Activated CD4-positive, alpha-beta memory T cell treated with anti-CD3 and anti-CD28 coated beads for 36 hours (primary cell): ENCODE data around the gene FTCD. TPM values are rescaled to one million over a fixed set of nuclear protein-coding genes. Genes with fewer than 3 reads are reported as not detected.

Experiments used
- CTCF ChIA-PET: fragments of 350-600 bp; sonication (Branson Sonifier 250); formaldehyde crosslinking; loops from one replicate; lab custom pipeline; 2021; ENCODE audit warnings: antibody characterized with exemption, inconsistent platforms; lab: Charles Lee
- POLR2A ChIA-PET: fragments of 350-600 bp; sonication (Branson Sonifier 250); formaldehyde crosslinking; loops from one replicate; lab custom pipeline; 2021; ENCODE audit warnings: antibody characterized with exemption; lab: Charles Lee
- DNase-seq: peaks from one replicate; pipeline ENCODE4 v3.0.0-alpha.2; 2020
- H3K27ac Mint-ChIP-seq: one replicate; pipeline ENCODE4 v1.8.0; 2021; ENCODE audit warnings: mixed read lengths
- H3K27me3 Mint-ChIP-seq: one replicate; pipeline ENCODE4 v1.8.0; 2021; ENCODE audit warnings: mixed read lengths
- H3K36me3 Mint-ChIP-seq: one replicate; pipeline ENCODE4 v1.8.0; 2021; ENCODE audit warnings: mixed read lengths
- H3K4me1 Mint-ChIP-seq: one replicate; pipeline ENCODE4 v1.8.0; 2021; ENCODE audit warnings: low read depth, mixed read lengths
- H3K4me3 Mint-ChIP-seq: one replicate; pipeline ENCODE4 v1.8.0; 2021; ENCODE audit warnings: mild to moderate bottlenecking, mixed read lengths
- H3K9me3 Mint-ChIP-seq: one replicate; pipeline ENCODE4 v1.8.0; 2021; ENCODE audit warnings: mixed read lengths
- intact Hi-C: fragments of 100-400 bp; cut with micrococcal nuclease; formaldehyde crosslinking; loops from one replicate; pipeline ENCODE4 v1.15.1; 2023
- total RNA-seq, 2 experiments: library from RNA; stranded (reverse); gene quantifications; one replicate each; pipeline ENCODE4 v1.2.3, GENCODE V29; 2021

Gene FTCD
- total RNA-seq, 2 experiments from 2014 or later: 0.22 TPM; not detected in 1

- intact Hi-C loops: no loop called here
- H3K27ac Mint-ChIP-seq: no peak overlapping the region
- ChIA-PET POLR2A (no interaction called here), CTCF (no interaction called here)
- H3K9me3 Mint-ChIP-seq: no peaks in the 10 kb centered on the region
- H3K4me1 Mint-ChIP-seq: no peaks in the 10 kb centered on the region
- H3K4me3 Mint-ChIP-seq: no peak overlapping the region
- no peaks in the 10 kb centered on the region for H3K27me3 Mint-ChIP-seq
- DNase-seq: no peak
- no peaks in the 10 kb centered on the region for H3K36me3 Mint-ChIP-seq
Measured at GRCh38 chr21:46131838-46132651, 23.3 kb downstream of the FTCD start.

DNA sequence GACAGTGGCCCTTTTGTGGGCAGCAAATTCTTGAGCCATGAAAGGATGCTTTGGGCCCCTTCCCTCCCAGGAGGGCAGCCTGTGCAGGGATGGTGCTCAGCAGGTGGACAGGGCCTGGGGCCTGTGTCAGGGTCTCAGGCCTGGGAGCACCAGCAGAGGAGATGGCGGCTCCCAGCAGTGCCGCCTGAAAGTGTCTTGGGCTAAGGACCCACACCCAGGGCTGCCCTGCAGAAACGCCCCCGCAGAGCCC lies 23.9 kb downstream of the FTCD start:
- DNase-seq: no peak
- intact Hi-C loops: no loop called here
- H3K9me3 Mint-ChIP-seq: no peaks in the 10 kb centered on the region
- no peak overlapping the region for H3K27ac Mint-ChIP-seq
- no peaks in the 10 kb centered on the region for H3K36me3 Mint-ChIP-seq
- CTCF ChIA-PET: no interaction called here
- POLR2A ChIA-PET: no interaction called here
- no peaks in the 10 kb centered on the region for H3K4me1 Mint-ChIP-seq
- no peak overlapping the region for H3K4me3 Mint-ChIP-seq
- no peaks in the 10 kb centered on the region for H3K27me3 Mint-ChIP-seq

- intact Hi-C loops: no loop called here
- ChIA-PET CTCF (interaction anchor here (1.4 kb wide), 1 partner anchor 12 kb away, joined by 4 read pairs; no protein-coding TSS in a partner anchor), POLR2A (no interaction called here)
- Mint-ChIP-seq H3K27ac (no peak overlapping the region), H3K27me3 (no peaks in the 10 kb centered on the region), H3K36me3 (no peaks in the 10 kb centered on the region), H3K4me3 (no peak overlapping the region), H3K9me3 (no peaks in the 10 kb centered on the region), H3K4me1 (no peaks in the 10 kb centered on the region)
- DNase-seq: no peak
Measured at GRCh38 chr21:46130831-46131587, 24.4 kb downstream of the FTCD start.

GRCh38 chr21:46129846-46130651 lies 25.3 kb downstream of the FTCD start:
- POLR2A ChIA-PET: no interaction called here
- CTCF ChIA-PET: interaction anchor here (1.4 kb wide), 1 partner anchor 13 kb away, joined by 4 read pairs; no protein-coding TSS in a partner anchor

GRCh38 chr21:46128933-46129571 lies 26.3 kb downstream of the FTCD start:
- Mint-ChIP-seq H3K4me3 (no peak overlapping the region), H3K27me3 (no peaks in the 10 kb centered on the region), H3K27ac (no peak overlapping the region), H3K9me3 (no peaks in the 10 kb centered on the region), H3K36me3 (no peaks in the 10 kb centered on the region), H3K4me1 (no peaks in the 10 kb centered on the region)
- intact Hi-C loops: no loop called here
- no peak for DNase-seq
- CTCF ChIA-PET: interaction anchor here (1.0 kb wide), 1 partner anchor 25 kb away, joined by 3 read pairs; no protein-coding TSS in a partner anchor
- POLR2A ChIA-PET: no interaction called here

More at GRCh38 chr21:46129846-46130651, 25.3 kb downstream of the FTCD start:
- H3K36me3 Mint-ChIP-seq: no peaks in the 10 kb centered on the region
- no peaks in the 10 kb centered on the region for H3K27me3 Mint-ChIP-seq
- intact Hi-C loops: no loop called here
- no peaks in the 10 kb centered on the region for H3K4me1 Mint-ChIP-seq
- H3K27ac Mint-ChIP-seq: no peak overlapping the region
- no peak for DNase-seq
- no peak overlapping the region for H3K4me3 Mint-ChIP-seq
- H3K9me3 Mint-ChIP-seq: no peaks in the 10 kb centered on the region

- Mint-ChIP-seq H3K27me3 (no peaks in the 10 kb centered on the region), H3K36me3 (no peaks in the 10 kb centered on the region), H3K4me1 (no peaks in the 10 kb centered on the region), H3K9me3 (no peaks in the 10 kb centered on the region), H3K27ac (no peak overlapping the region), H3K4me3 (no peak overlapping the region)
- intact Hi-C loops: no loop called here
- ChIA-PET CTCF (interaction anchor here (1.0 kb wide), 1 partner anchor 25 kb away, joined by 3 read pairs; no protein-coding TSS in a partner anchor), POLR2A (no interaction called here)
- DNase-seq: no peak
Measured at GRCh38 chr21:46128106-46128932, 27.1 kb downstream of the FTCD start.

- Mint-ChIP-seq H3K36me3 (no peaks in the 10 kb centered on the region), H3K9me3 (no peaks in the 10 kb centered on the region), H3K4me3 (no peak overlapping the region), H3K4me1 (no peaks in the 10 kb centered on the region), H3K27ac (no peak overlapping the region), H3K27me3 (no peaks in the 10 kb centered on the region)
- POLR2A ChIA-PET: no interaction called here
- CTCF ChIA-PET: no interaction called here
- intact Hi-C loops: no loop called here
- DNase-seq: no peak
Measured at GRCh38 chr21:46127239-46128105, 27.9 kb downstream of the FTCD start.

DNA sequence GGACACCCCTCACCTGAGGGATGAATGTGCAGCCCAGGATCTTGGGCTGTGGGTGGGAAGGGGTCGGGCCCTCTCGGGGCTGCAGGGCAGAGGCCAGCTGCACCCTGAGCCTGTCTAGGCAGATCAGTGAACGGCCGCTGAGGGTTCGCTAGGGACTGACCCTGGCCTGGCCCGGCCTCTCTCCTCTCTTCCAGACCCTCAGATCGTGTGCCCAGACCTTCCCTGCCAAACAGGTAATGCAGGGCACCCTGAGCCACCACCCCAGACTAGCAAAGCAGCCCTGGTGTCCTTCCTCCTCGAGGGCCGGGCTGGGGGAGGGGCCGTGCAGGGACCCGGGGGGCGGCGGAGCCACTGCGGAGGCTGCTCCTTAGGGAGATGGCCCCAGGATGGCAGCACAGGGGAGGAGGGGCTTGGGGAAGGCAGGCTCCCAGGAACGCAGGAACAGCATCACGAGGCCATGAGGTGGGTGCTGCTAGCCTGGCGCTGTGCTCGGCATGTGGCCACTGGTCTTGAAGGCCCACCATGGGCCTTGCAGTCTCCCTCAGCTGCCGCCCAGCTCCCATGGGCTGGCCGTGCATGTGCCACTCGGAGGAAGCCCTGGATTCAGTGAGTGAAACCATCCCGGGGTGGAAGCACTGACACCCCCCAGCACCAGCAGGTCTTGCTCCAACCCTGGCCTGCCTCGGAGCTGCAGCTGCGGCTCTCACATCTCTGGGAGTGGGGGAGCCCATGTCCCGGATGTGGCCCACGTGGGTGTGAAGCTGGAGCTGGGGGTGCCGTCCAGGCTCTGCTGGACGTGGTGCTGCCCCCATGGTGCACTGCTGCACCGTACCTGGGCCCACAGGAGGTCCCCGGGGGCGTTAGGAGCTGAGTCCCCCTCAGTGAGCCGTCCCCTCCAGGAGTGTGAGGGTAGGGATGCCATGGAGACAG lies 28.8 kb downstream of the FTCD start:
- no peak for DNase-seq
- H3K36me3 Mint-ChIP-seq: no peaks in the 10 kb centered on the region
- no peaks in the 10 kb centered on the region for H3K27me3 Mint-ChIP-seq
- no peaks in the 10 kb centered on the region for H3K9me3 Mint-ChIP-seq
- H3K4me3 Mint-ChIP-seq: no peak overlapping the region
- intact Hi-C loops: no loop called here
- H3K27ac Mint-ChIP-seq: no peak overlapping the region
- ChIA-PET CTCF (no interaction called here), POLR2A (no interaction called here)
- no peaks in the 10 kb centered on the region for H3K4me1 Mint-ChIP-seq

DNA sequence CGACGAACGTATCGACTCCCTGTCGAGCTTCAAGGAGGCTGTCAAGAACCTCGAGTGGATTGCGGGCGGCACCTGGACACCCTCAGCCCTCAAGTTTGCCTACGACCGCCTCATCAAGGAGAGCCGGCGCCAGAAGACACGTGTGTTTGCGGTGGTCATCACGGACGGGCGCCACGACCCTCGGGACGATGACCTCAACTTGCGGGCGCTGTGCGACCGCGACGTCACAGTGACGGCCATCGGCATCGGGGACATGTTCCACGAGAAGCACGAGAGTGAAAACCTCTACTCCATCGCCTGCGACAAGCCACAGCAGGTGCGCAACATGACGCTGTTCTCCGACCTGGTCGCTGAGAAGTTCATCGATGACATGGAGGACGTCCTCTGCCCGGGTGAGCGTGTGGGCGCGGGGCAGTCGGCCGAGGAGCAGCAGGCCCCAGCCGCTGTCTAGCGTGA lies 29.5 kb downstream of the FTCD start:
- no peak for DNase-seq
- Mint-ChIP-seq H3K36me3 (no peaks in the 10 kb centered on the region), H3K4me3 (no peak overlapping the region), H3K27me3 (no peaks in the 10 kb centered on the region), H3K4me1 (no peaks in the 10 kb centered on the region), H3K9me3 (no peaks in the 10 kb centered on the region), H3K27ac (no peak overlapping the region)
- intact Hi-C loops: no loop called here
- ChIA-PET POLR2A (no interaction called here), CTCF (no interaction called here)
